CD4-positive, alpha-beta memory T cell (primary cell): Measurements from ENCODE around the gene NBAS. TPM values are rescaled to one million over a fixed set of nuclear protein-coding genes. Genes with fewer than 3 reads are reported as not detected.
"Not testable (repeated sequence)": the region's sequence is repeated elsewhere in the genome, so short reads cannot be mapped to it uniquely, and the experiment has no call there.

Experiments
- CTCF ChIA-PET: fragments of 350-600 bp; sonication (Branson Sonifier 250); formaldehyde crosslinking; loops from one replicate; lab custom pipeline; 2021; ENCODE audit warnings: inconsistent platforms; ENCODE audit not compliant: partially characterized antibody; lab: Charles Lee
- POLR2A ChIA-PET: fragments of 350-600 bp; sonication (Branson Sonifier 250); formaldehyde crosslinking; loops from one replicate; lab custom pipeline; 2021; ENCODE audit not compliant: partially characterized antibody; lab: Charles Lee
- DNase-seq, 5 donors: peaks; one replicate each; pipeline versions ENCODE4 v3.0.0 to v3.0.0-alpha.2; 2020 to 2022; ENCODE audit warnings: mixed read lengths in 1 of 5
- H3K27ac ChIP-seq: one replicate; pipeline ENCODE4 v1.7.0; 2013; ENCODE audit warnings: low read depth, low read length
- H3K27me3 ChIP-seq: 2 replicates; pipeline ENCODE4 v1.7.0; 2013; ENCODE audit warnings: mild to moderate bottlenecking, low read length, moderate library complexity; ENCODE audit not compliant: insufficient read depth
- H3K36me3 ChIP-seq: 2 replicates; pipeline ENCODE4 v1.7.0; 2013; ENCODE audit warnings: mild to moderate bottlenecking, low read length, moderate library complexity; ENCODE audit not compliant: insufficient read depth
- H3K4me1 ChIP-seq: 2 replicates; pipeline ENCODE4 v1.7.0; 2013; ENCODE audit warnings: mild to moderate bottlenecking, low read length, moderate library complexity; ENCODE audit not compliant: insufficient read depth
- H3K4me3 ChIP-seq, 2 donors: one replicate each; pipeline ENCODE4 v1.7.0; 2013; ENCODE audit warnings: low read length in 2 of 2, mild to moderate bottlenecking in 1 of 2
- H3K9me3 ChIP-seq, 2 donors: one replicate each; pipeline ENCODE4 v1.7.0; 2013; ENCODE audit warnings: low read length in 2 of 2, control low read depth in 1 of 2; ENCODE audit not compliant: control insufficient read depth in 1 of 2
- H3K27ac Mint-ChIP-seq, 7 donors: one replicate each; pipeline ENCODE4 v1.8.0; 2020 to 2021; ENCODE audit warnings: mixed read lengths in 7 of 7, mild to moderate bottlenecking in 6 of 7, inconsistent platforms in 3 of 7, moderate library complexity in 3 of 7
- H3K27me3 Mint-ChIP-seq, 2 donors: one replicate each; pipeline ENCODE4 v1.8.0; 2020 to 2021; ENCODE audit warnings: mixed read lengths in 2 of 2
- H3K36me3 Mint-ChIP-seq, 2 donors: one replicate each; pipeline ENCODE4 v1.8.0; 2020 to 2021; ENCODE audit warnings: mixed read lengths in 2 of 2, inconsistent platforms in 1 of 2, mild to moderate bottlenecking in 1 of 2
- H3K4me1 Mint-ChIP-seq, 4 donors: one replicate each; pipeline ENCODE4 v1.8.0; 2020 to 2021; ENCODE audit warnings: mixed read lengths in 4 of 4, mild to moderate bottlenecking in 1 of 4
- H3K4me3 Mint-ChIP-seq, 8 donors: one replicate each; pipeline ENCODE4 v1.8.0; 2020 to 2021; ENCODE audit warnings: mixed read lengths in 8 of 8, mild to moderate bottlenecking in 7 of 8, moderate library complexity in 6 of 8, inconsistent platforms in 3 of 8
- H3K9me3 Mint-ChIP-seq, 8 donors: one replicate each; pipeline ENCODE4 v1.8.0; 2020 to 2021; ENCODE audit warnings: mixed read lengths in 8 of 8, mild to moderate bottlenecking in 5 of 8, inconsistent platforms in 3 of 8, moderate library complexity in 1 of 8
- intact Hi-C: fragments of 100-400 bp; cut with micrococcal nuclease; formaldehyde crosslinking; loops from one replicate; pipeline ENCODE4 v1.15.1; 2023
- polyA plus RNA-seq, 2 donors: library from polyadenylated mRNA; unstranded; fragments of 300-500 nt; fragmentation: Illumina TruSeq; gene quantifications; one replicate each; pipeline ENCODE4 v1.2.3, GENCODE V29; 2021
- total RNA-seq, 2 experiments: library from RNA; stranded (reverse); gene quantifications; one replicate each; pipeline ENCODE4 v1.2.3, GENCODE V29; 2021

The NBAS gene
- total and polyA plus RNA-seq, 4 experiments from 2014 or later: 16.1 to 37.0 (median 27.1) TPM

DNA sequence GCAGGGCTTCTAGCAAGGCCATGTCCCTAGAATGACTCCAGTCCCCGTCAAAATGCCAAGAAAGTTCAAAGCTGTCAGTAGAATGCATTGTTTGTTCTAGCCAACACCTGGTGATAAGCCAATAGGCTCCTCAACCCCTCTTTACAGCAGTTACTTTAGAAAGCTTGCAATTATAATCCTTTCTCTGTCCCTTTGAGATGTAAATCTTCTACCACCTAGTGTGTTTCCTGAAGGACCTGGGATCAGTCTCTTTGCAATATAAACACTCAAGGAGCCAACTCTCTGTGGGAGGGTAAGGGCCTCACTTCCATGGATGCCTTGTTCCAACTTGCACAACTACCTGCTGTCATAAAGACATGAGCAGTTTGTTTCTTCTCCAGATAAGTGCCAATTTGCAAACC is 301.8 kb downstream of the NBAS start:
- Histone ChIP-seq H3K9me3 (no peaks in the 10 kb centered on the region), H3K27ac (no peak overlapping the region), H3K4me3 (no peak overlapping the region), H3K4me1 (no peaks in the 10 kb centered on the region), H3K36me3 (no peaks in the 10 kb centered on the region), H3K27me3 (no peaks in the 10 kb centered on the region)
- no peaks in the 10 kb centered on the region for H3K27me3 Mint-ChIP-seq
- DNase-seq: no peak
- intact Hi-C loops: no loop called here
- H3K36me3 Mint-ChIP-seq: peaks cover 45 to 68% of the 10 kb centered on the region in 2 donors
- no peaks in the 10 kb centered on the region for H3K4me1 Mint-ChIP-seq
- H3K27ac Mint-ChIP-seq: no peak overlapping the region
- ChIA-PET POLR2A (no interaction called here), CTCF (no interaction called here)
- no peak overlapping the region for H3K4me3 Mint-ChIP-seq
- peaks cover 0 to 33% (median 17%) of the 10 kb centered on the region in 8 donors for H3K9me3 Mint-ChIP-seq

DNA sequence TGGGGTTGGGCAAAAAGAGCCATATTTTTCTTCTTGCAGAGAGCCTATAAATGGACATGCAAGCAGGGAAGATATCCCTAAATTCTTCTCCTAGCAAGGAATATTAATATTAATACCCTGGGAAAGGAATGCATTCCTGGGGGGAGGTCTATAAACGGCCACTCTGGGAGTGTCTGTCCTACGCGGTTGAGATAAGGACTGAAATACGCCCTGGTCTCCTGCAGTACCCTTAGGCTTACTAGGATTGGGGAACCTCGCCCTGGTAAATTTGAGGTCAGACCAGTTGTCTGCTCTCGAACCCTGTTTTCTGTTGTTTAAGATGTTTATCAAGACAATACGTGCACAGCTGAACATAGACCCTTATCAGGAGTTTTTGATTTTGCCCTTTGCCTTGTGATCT is 302.7 kb downstream of the NBAS start:
- H3K36me3 ChIP-seq, CTCF ChIA-PET, H3K27me3 ChIP-seq, intact Hi-C loops, H3K27me3 Mint-ChIP-seq, H3K4me3 ChIP-seq, DNase-seq, H3K9me3 ChIP-seq, H3K4me1 ChIP-seq, H3K4me3 Mint-ChIP-seq, H3K27ac Mint-ChIP-seq, H3K27ac ChIP-seq, POLR2A ChIA-PET, H3K4me1 Mint-ChIP-seq: not testable (repeated sequence)
- peaks cover 0 to 33% (median 17%) of the 10 kb centered on the region in 8 donors for H3K9me3 Mint-ChIP-seq
- H3K36me3 Mint-ChIP-seq: peaks cover 42 to 61% of the 10 kb centered on the region in 2 donors

DNA sequence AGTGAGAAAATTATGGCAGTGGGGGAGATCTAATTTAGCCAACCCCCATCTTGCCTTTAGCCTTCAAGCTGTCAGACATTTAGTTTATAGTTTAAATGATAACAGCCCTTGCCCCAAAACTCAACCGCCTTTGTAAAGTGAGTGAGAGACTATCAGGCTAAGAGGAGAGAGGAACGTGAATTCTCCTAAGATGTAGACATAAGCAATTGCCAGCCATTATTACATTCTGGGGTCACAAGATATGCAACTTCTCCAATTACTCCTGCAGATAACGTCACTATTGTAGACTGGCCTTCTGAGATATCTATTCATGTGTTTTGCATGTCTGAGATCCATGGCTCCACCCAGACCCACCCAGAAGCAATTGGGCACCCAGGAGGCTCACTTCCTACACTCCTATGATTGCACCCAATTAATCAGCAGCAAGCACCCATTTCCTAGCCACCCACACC is 307.3 kb downstream of the NBAS start:
- Histone ChIP-seq H3K27me3 (no peaks in the 10 kb centered on the region), H3K36me3 (no peaks in the 10 kb centered on the region), H3K9me3 (no peaks in the 10 kb centered on the region), H3K4me3 (no peak overlapping the region), H3K27ac (no peak overlapping the region), H3K4me1 (no peaks in the 10 kb centered on the region)
- peaks cover 4 to 31% (median 18%) of the 10 kb centered on the region in 8 donors for H3K9me3 Mint-ChIP-seq
- ChIA-PET POLR2A (no interaction called here), CTCF (no interaction called here)
- DNase-seq: no peak
- H3K4me1 Mint-ChIP-seq: peaks cover 0 to 1% (median under 1%) of the 10 kb centered on the region in 4 donors
- H3K27me3 Mint-ChIP-seq: no peaks in the 10 kb centered on the region
- peaks cover 39 to 65% of the 10 kb centered on the region in 2 donors for H3K36me3 Mint-ChIP-seq
- H3K27ac Mint-ChIP-seq: no peak overlapping the region
- no peak overlapping the region for H3K4me3 Mint-ChIP-seq
- intact Hi-C loops: no loop called here

DNA sequence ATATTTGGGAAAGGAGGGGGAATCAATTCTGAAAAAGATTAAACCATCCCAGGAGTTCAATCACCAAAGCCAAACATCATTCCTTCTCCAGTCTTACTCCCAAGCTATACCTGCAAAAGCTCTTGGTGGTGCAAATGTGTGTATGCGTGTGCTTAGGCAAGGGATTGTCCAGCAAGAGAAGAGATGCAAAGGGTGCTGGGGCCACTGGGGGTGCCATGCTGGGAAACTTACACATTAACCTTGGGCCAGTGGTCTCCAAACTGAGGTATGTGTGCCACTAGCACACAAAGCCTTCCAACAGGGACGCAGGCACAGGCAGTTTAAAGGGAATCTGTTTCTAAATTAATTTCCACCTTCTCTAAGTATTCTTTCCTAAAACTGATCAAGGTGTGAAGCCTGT is 307.9 kb downstream of the NBAS start:
- Mint-ChIP-seq H3K36me3 (peaks cover 35 to 63% of the 10 kb centered on the region in 2 donors), H3K4me3 (no peak overlapping the region), H3K27me3 (no peaks in the 10 kb centered on the region), H3K9me3 (peaks cover 4 to 27% (median 14%) of the 10 kb centered on the region in 8 donors), H3K4me1 (peaks cover under 1 to 5% (median 2%) of the 10 kb centered on the region in 4 donors), H3K27ac (no peak overlapping the region)
- intact Hi-C loops: no loop called here
- Histone ChIP-seq H3K4me1 (no peaks in the 10 kb centered on the region), H3K9me3 (no peaks in the 10 kb centered on the region), H3K27me3 (no peaks in the 10 kb centered on the region), H3K27ac (no peak overlapping the region), H3K36me3 (no peaks in the 10 kb centered on the region), H3K4me3 (no peak overlapping the region)
- DNase-seq: no peak
- CTCF ChIA-PET: no interaction called here
- POLR2A ChIA-PET: no interaction called here

DNA sequence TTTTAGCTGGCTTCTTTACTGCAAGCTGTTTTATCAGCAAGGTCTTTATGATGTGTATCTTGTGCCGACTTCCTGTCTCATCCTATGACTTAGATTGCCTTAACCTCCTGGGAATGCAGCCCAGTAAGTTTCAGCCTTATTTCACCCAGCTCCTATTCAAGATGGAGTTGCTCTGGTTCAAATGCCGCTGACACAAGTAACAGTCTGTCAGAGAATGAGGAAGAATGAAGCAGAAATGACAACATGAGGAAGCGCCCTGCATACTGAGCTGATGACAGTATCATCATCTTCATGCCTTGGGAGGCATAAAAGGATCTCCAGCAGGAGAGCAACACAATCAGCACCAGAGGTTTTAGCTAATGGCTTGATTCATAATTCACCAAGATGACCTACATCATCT is 309.4 kb downstream of the NBAS start:
- CTCF ChIA-PET: interaction anchor here (1.1 kb wide), 1 partner anchor 21 kb away, joined by 3 read pairs; no protein-coding TSS in a partner anchor
- DNase-seq: no peak
- H3K36me3 ChIP-seq: no peaks in the 10 kb centered on the region
- Mint-ChIP-seq H3K27ac (no peak overlapping the region), H3K9me3 (peaks cover 4 to 24% (median 12%) of the 10 kb centered on the region in 8 donors), H3K36me3 (peaks cover 34 to 60% of the 10 kb centered on the region in 2 donors), H3K27me3 (no peaks in the 10 kb centered on the region), H3K4me1 (peaks cover 1 to 8% (median 5%) of the 10 kb centered on the region in 4 donors), H3K4me3 (no peak overlapping the region)
- H3K4me1 ChIP-seq: no peaks in the 10 kb centered on the region
- no peak overlapping the region for H3K4me3 ChIP-seq
- POLR2A ChIA-PET: no interaction called here
- no peaks in the 10 kb centered on the region for H3K27me3 ChIP-seq
- H3K9me3 ChIP-seq: no peaks in the 10 kb centered on the region
- intact Hi-C loops: no loop called here
- H3K27ac ChIP-seq: no peak overlapping the region

DNA sequence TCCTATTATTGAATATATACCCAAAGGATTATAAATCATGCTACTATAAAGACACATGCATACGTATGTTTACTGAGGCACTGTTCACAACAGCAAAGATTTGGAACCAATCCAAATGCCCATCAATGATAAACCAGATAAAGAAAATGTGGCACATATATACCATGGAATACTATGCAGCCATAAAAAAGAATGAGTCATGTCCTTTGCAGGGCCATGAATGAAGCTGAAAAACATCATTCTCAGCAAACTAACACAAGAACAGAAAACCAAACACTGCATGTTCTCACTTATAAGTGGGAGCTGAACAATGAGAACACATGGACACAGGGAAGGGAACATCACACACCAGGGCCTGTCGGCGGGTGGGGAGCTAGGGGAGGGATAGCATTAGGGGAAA is 310.2 kb downstream of the NBAS start:
- H3K4me3 ChIP-seq, intact Hi-C loops, POLR2A ChIA-PET, H3K27ac ChIP-seq, H3K4me1 Mint-ChIP-seq, CTCF ChIA-PET, H3K27me3 ChIP-seq, H3K9me3 ChIP-seq, H3K27ac Mint-ChIP-seq, DNase-seq, H3K4me1 ChIP-seq, H3K36me3 ChIP-seq, H3K27me3 Mint-ChIP-seq, H3K4me3 Mint-ChIP-seq: not testable (repeated sequence)
- Mint-ChIP-seq H3K36me3 (peaks cover 35 to 58% of the 10 kb centered on the region in 2 donors), H3K9me3 (peaks cover 4 to 24% (median 12%) of the 10 kb centered on the region in 8 donors)

DNA sequence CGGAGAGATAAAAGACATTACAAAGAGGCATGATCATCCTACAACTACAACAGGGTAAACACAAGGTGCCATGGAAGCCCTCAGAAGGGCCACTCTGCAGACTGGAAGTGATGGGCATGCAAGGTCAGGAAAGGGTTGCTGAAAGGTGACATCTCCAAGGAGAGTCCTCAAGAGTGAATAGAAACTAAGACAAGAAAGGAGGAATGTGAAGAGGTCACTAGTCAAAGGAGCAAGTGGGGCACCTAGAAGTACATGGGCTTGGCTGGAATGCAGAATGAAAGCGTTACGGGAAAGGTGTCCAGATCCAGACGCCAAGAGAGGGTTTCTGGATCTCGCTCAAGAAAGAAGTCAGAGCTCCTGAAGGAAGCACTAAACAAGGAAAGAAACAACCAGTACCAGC is 314.3 kb downstream of the NBAS start:
- H3K27me3 ChIP-seq: no peaks in the 10 kb centered on the region
- Mint-ChIP-seq H3K36me3 (peaks cover 26 to 57% of the 10 kb centered on the region in 2 donors), H3K27me3 (no peaks in the 10 kb centered on the region), H3K9me3 (peaks cover 4 to 15% (median 9%) of the 10 kb centered on the region in 8 donors), H3K4me3 (no peak overlapping the region), H3K27ac (no peak overlapping the region), H3K4me1 (peaks cover 11 to 33% (median 18%) of the 10 kb centered on the region in 4 donors)
- no peaks in the 10 kb centered on the region for H3K9me3 ChIP-seq
- no peak overlapping the region for H3K27ac ChIP-seq
- intact Hi-C loops: no loop called here
- no peaks in the 10 kb centered on the region for H3K4me1 ChIP-seq
- ChIA-PET POLR2A (no interaction called here), CTCF (no interaction called here)
- H3K4me3 ChIP-seq: no peak overlapping the region
- no peaks in the 10 kb centered on the region for H3K36me3 ChIP-seq
- no peak for DNase-seq
